Breast epithelium (tissue), 4 donors: ENCODE measurements around the gene GPR68. TPM values are rescaled to one million over a fixed set of nuclear protein-coding genes. Genes with fewer than 3 reads are reported as not detected.

Source experiments
- DNase-seq, 2 donors: peaks; one replicate each; pipeline ENCODE4 v3.0.0-alpha.2; 2019; ENCODE audit warnings: low spot score in 2 of 2
- H3K27ac ChIP-seq, 2 donors: fragments of 200-600 bp; sonication (generic) in 1 of 2; one replicate each; pipeline ENCODE4 v1.5.1; 2016 to 2019; ENCODE audit warnings: mild to moderate bottlenecking in 1 of 2
- H3K27me3 ChIP-seq, 2 donors: fragments of 200-600 bp; sonication (generic) in 1 of 2; one replicate each; pipeline versions ENCODE4 v1.5.1 to v1.6.0; 2017 to 2019; ENCODE audit warnings: control low read depth in 1 of 2, mild to moderate bottlenecking in 1 of 2
- H3K36me3 ChIP-seq: fragments of 200-600 bp; one replicate; pipeline ENCODE4 v1.5.1; 2019
- H3K4me1 ChIP-seq, 2 donors: fragments of 200-600 bp; sonication (generic); one replicate each; pipeline ENCODE4 v1.5.1; 2016 to 2019; ENCODE audit warnings: control low read depth in 1 of 2
- H3K4me3 ChIP-seq, 3 donors: fragments of 200-600 bp; sonication (generic); 1 replicate in 2 of 3; 2 replicates in 1 of 3; pipeline ENCODE4 v1.5.1; 2016 to 2019; ENCODE audit warnings: mild to moderate bottlenecking in 3 of 3, moderate library complexity in 2 of 3
- H3K9me3 ChIP-seq, 2 donors: fragments of 200-600 bp; sonication (generic) in 1 of 2; one replicate each; pipeline ENCODE4 v1.5.1; 2016 to 2019; ENCODE audit warnings: control low read depth in 1 of 2
- CTCF ChIP-seq, 3 donors: fragments of 450-650 bp; IDR thresholded peaks; one replicate each; pipeline ENCODE4 v1.5.1; 2016 to 2017; ENCODE audit warnings: antibody characterized with exemption in 3 of 3, mild to moderate bottlenecking in 3 of 3, moderate library complexity in 3 of 3
- POLR2A ChIP-seq: fragments of 450-650 bp; IDR thresholded peaks from one replicate; pipeline ENCODE4 v1.6.1; 2016; ENCODE audit warnings: antibody characterized with exemption, mild to moderate bottlenecking, moderate library complexity
- POLR2AphosphoS5 ChIP-seq, 3 donors: sonication (generic); formaldehyde crosslinking; IDR thresholded peaks; one replicate each; pipeline ENCODE4 v1.6.1; 2017; ENCODE audit warnings: antibody characterized with exemption in 3 of 3
- intact Hi-C: fragments of 100-400 bp; cut with DNase I; formaldehyde crosslinking; loops from one replicate; pipeline ENCODE4 v1.15.1; 2023; ENCODE audit warnings: low total_unique reads
- total RNA-seq, 3 donors: library from RNA; depleted of rRNA; stranded (reverse); fragments of >200 nt; gene quantifications; one replicate each; pipeline ENCODE4 v1.1.0, GENCODE V29; 2016

Gene GPR68
- total RNA-seq, 3 donors from 2014 or later, result 0.32 to 0.66 (median 0.59) TPM

GRCh38 chr14:91263329-91263728, 18.8 kb upstream of the GPR68 start:
- TF ChIP-seq POLR2AphosphoS5 (IDR thresholded peaks at IDR 0.05) (no peak), POLR2A (no peak), CTCF (IDR thresholded peaks at IDR 0.05) (no peak)
- Histone ChIP-seq H3K4me3 (no peak overlapping the region), H3K36me3 (no peaks in the 10 kb centered on the region), H3K27me3 (peaks cover 0 to 4% of the 10 kb centered on the region in 2 donors), H3K27ac (no peak overlapping the region), H3K4me1 (peaks cover 0 to 3% of the 10 kb centered on the region in 2 donors), H3K9me3 (no peaks in the 10 kb centered on the region)
- no peak for DNase-seq
- intact Hi-C loops, result no loop called here

- no peak for DNase-seq
- Histone ChIP-seq H3K4me1 (peaks cover 0 to 3% of the 10 kb centered on the region in 2 donors), H3K4me3 (no peak overlapping the region), H3K9me3 (no peaks in the 10 kb centered on the region), H3K27ac (no peak overlapping the region), H3K27me3 (peaks cover 0 to 4% of the 10 kb centered on the region in 2 donors), H3K36me3 (no peaks in the 10 kb centered on the region)
- intact Hi-C loops, result no loop called here
- TF ChIP-seq POLR2A (no peak), CTCF (IDR thresholded peaks at IDR 0.05) (no peak), POLR2AphosphoS5 (IDR thresholded peaks at IDR 0.05) (no peak)
These were observed 17.6 kb upstream of the GPR68 start for GRCh38 chr14:91261986-91262549.

- Histone ChIP-seq H3K27me3 (peaks cover 0 to 4% of the 10 kb centered on the region in 2 donors), H3K9me3 (no peaks in the 10 kb centered on the region), H3K36me3 (no peaks in the 10 kb centered on the region), H3K27ac (no peak overlapping the region), H3K4me1 (peaks cover 0 to 3% of the 10 kb centered on the region in 2 donors), H3K4me3 (no peak overlapping the region)
- no peak for TF ChIP-seq CTCF (IDR thresholded peaks at IDR 0.05)
- TF ChIP-seq POLR2AphosphoS5 (IDR thresholded peaks at IDR 0.05), result no peak
- no peak for TF ChIP-seq POLR2A
- intact Hi-C loops, result no loop called here
- DNase-seq, result no peak
These were observed 16.6 kb upstream of the GPR68 start for GRCh38 chr14:91261115-91261514.

- H3K4me3 ChIP-seq, result no peak overlapping the region
- TF ChIP-seq POLR2AphosphoS5 (IDR thresholded peaks at IDR 0.05), result no peak
- TF ChIP-seq CTCF (IDR thresholded peaks at IDR 0.05), result no peak
- TF ChIP-seq POLR2A, result no peak
- DNase-seq, result no peak
- H3K9me3 ChIP-seq, result no peaks in the 10 kb centered on the region
- no peaks in the 10 kb centered on the region for H3K36me3 ChIP-seq
- intact Hi-C loops, result no loop called here
- H3K27me3 ChIP-seq, result no peaks in the 10 kb centered on the region
- H3K4me1 ChIP-seq, result no peaks in the 10 kb centered on the region
- H3K27ac ChIP-seq, result no peak overlapping the region
These were observed 14.4 kb upstream of the GPR68 start for GRCh38 chr14:91258876-91259275.

GRCh38 chr14:91258011-91258618, 13.6 kb upstream of the GPR68 start:
- H3K27me3 ChIP-seq, result no peaks in the 10 kb centered on the region
- H3K4me1 ChIP-seq, result no peaks in the 10 kb centered on the region
- no peaks in the 10 kb centered on the region for H3K36me3 ChIP-seq
- DNase-seq, result no peak
- TF ChIP-seq POLR2A (no peak), POLR2AphosphoS5 (IDR thresholded peaks at IDR 0.05) (no peak), CTCF (IDR thresholded peaks at IDR 0.05) (no peak)
- no peak overlapping the region for H3K27ac ChIP-seq
- intact Hi-C loops, result no loop called here
- H3K9me3 ChIP-seq, result no peaks in the 10 kb centered on the region
- no peak overlapping the region for H3K4me3 ChIP-seq
